Measurements from ENCODE around the gene RGN.

GRCh38 chrX:47093248-47093647, 15.0 kb downstream of the RGN start:
- TF ChIP-seq POLR2A (IDR thresholded peaks at IDR 0.05) (no peak), CTCF (IDR thresholded peaks at IDR 0.05) (peak in 3 of 4 experiments; percentile 31 to 50 (median 42))
